Liver (tissue), 9 donors: ENCODE data around the gene ABHD12. TPM values are rescaled to one million over a fixed set of nuclear protein-coding genes. Genes with fewer than 3 reads are reported as not detected.

Source experiments
- DNase-seq: peaks from one replicate; pipeline ENCODE4 v3.0.0-alpha.2; 2017; ENCODE audit warnings: low spot score
- H3K27ac ChIP-seq, 2 donors: one replicate each; pipeline ENCODE4 v1.7.0; 2013; ENCODE audit warnings: inconsistent platforms in 2 of 2, low read length in 2 of 2, control low read depth in 1 of 2, low read depth in 1 of 2, mild to moderate bottlenecking in 1 of 2
- H3K27me3 ChIP-seq, 4 donors: one replicate each; pipeline versions ENCODE4 v1.6.1 to v1.7.0; 2013; ENCODE audit warnings: low read length in 3 of 4, inconsistent platforms in 1 of 4, mild to moderate bottlenecking in 1 of 4, moderate library complexity in 1 of 4; ENCODE audit not compliant: control insufficient read depth in 4 of 4, insufficient read depth in 4 of 4
- H3K36me3 ChIP-seq, 4 donors: one replicate each; pipeline versions ENCODE4 v1.6.1 to v1.7.0; 2013; ENCODE audit warnings: low read length in 3 of 4, mild to moderate bottlenecking in 3 of 4, low read depth in 1 of 4, moderate library complexity in 1 of 4; ENCODE audit not compliant: control insufficient read depth in 4 of 4, insufficient read depth in 3 of 4
- H3K4me1 ChIP-seq, 4 donors: one replicate each; pipeline versions ENCODE4 v1.6.1 to v1.7.0; 2013; ENCODE audit warnings: low read length in 3 of 4, mild to moderate bottlenecking in 3 of 4, moderate library complexity in 1 of 4; ENCODE audit not compliant: control insufficient read depth in 4 of 4, insufficient read depth in 4 of 4
- H3K4me3 ChIP-seq, 3 donors: one replicate each; pipeline versions ENCODE4 v1.6.1 to v1.7.0; 2013; ENCODE audit warnings: low read length in 3 of 3, control low read depth in 1 of 3, low read depth in 1 of 3, mild to moderate bottlenecking in 1 of 3
- H3K9ac ChIP-seq, 2 donors: one replicate each; pipeline ENCODE4 v1.7.0; 2013; ENCODE audit warnings: low read length in 2 of 2, mild to moderate bottlenecking in 2 of 2, moderate library complexity in 2 of 2, control low read depth in 1 of 2, low read depth in 1 of 2
- H3K9me3 ChIP-seq, 4 donors: one replicate each; pipeline versions ENCODE4 v1.6.1 to v1.7.0; 2013; ENCODE audit warnings: low read length in 3 of 4; ENCODE audit not compliant: control insufficient read depth in 4 of 4
- CTCF ChIP-seq: fragments of 150-350 bp; IDR thresholded peaks from 2 replicates; pipeline ENCODE4 v1.5.1; 2017; ENCODE audit warnings: improper control_type of control experiment, low read depth, low read length; ENCODE audit not compliant: missing input control
- EGR1 ChIP-seq, 2 donors: IDR thresholded peaks; 2 replicates each; pipeline ENCODE4 v1.6.1; 2016 to 2018; ENCODE audit warnings: antibody characterized with exemption in 2 of 2, low read depth in 2 of 2
- FOXA1 ChIP-seq: IDR thresholded peaks from 2 replicates; pipeline ENCODE4 v1.6.1; 2016; ENCODE audit warnings: antibody characterized with exemption
- FOXA2 ChIP-seq: IDR thresholded peaks from 2 replicates; pipeline ENCODE4 v1.6.1; 2016; ENCODE audit warnings: antibody characterized with exemption
- GABPA ChIP-seq, 2 donors: IDR thresholded peaks in 1 of 2; conservative IDR thresholded peaks in 1 of 2; 2 replicates each; pipeline ENCODE4 v1.6.1; 2016; ENCODE audit warnings: antibody characterized with exemption in 2 of 2, mild to moderate bottlenecking in 1 of 2, moderate library complexity in 1 of 2
- HNF4A ChIP-seq, 2 donors: conservative IDR thresholded peaks; 2 replicates each; pipeline ENCODE4 v1.6.1; 2016; ENCODE audit warnings: antibody characterized with exemption in 2 of 2, mild to moderate bottlenecking in 2 of 2
- HNF4G ChIP-seq: IDR thresholded peaks from 2 replicates; pipeline ENCODE4 v1.6.1; 2016; ENCODE audit warnings: antibody characterized with exemption
- JUND ChIP-seq, 2 donors: IDR thresholded peaks; 2 replicates each; pipeline ENCODE4 v1.6.1; 2016; ENCODE audit warnings: antibody characterized with exemption in 2 of 2
- MAX ChIP-seq: IDR thresholded peaks from 2 replicates; pipeline ENCODE4 v1.6.1; 2016; ENCODE audit warnings: antibody characterized with exemption
- NR2F2 ChIP-seq: IDR thresholded peaks from 2 replicates; pipeline ENCODE4 v1.6.1; 2016; ENCODE audit warnings: antibody characterized with exemption
- RAD21 ChIP-seq, 2 donors: IDR thresholded peaks; 2 replicates each; pipeline ENCODE4 v1.6.1; 2016; ENCODE audit warnings: antibody characterized with exemption in 2 of 2, mild to moderate bottlenecking in 2 of 2
- REST ChIP-seq: IDR thresholded peaks from 2 replicates; pipeline ENCODE4 v1.6.1; 2016; ENCODE audit warnings: antibody characterized with exemption, mild to moderate bottlenecking
- RXRA ChIP-seq, 2 donors: IDR thresholded peaks; 2 replicates each; pipeline ENCODE4 v1.6.1; 2017 to 2018; ENCODE audit warnings: antibody characterized with exemption in 2 of 2, mild to moderate bottlenecking in 1 of 2
- SP1 ChIP-seq: IDR thresholded peaks from 2 replicates; pipeline ENCODE4 v1.6.1; 2018; ENCODE audit warnings: antibody characterized with exemption, mild to moderate bottlenecking
- TAF1 ChIP-seq: conservative IDR thresholded peaks from 2 replicates; pipeline ENCODE4 v1.6.1; 2016; ENCODE audit warnings: antibody characterized with exemption, mild to moderate bottlenecking
- YY1 ChIP-seq: IDR thresholded peaks from 2 replicates; pipeline ENCODE4 v1.6.1; 2016; ENCODE audit warnings: antibody characterized with exemption, mild to moderate bottlenecking
- ZBTB33 ChIP-seq: IDR thresholded peaks from 2 replicates; pipeline ENCODE4 v1.6.1; 2016; ENCODE audit warnings: antibody characterized with exemption
- WGBS: extraction: QIAGEN DNeasy Blood & Tissue Kit; methylation state at CpG from one replicate; pipeline ENCODE4 v1.1.7; 2013; 5-methylcytosine and 5-hydroxymethylcytosine counted together
- polyA plus RNA-seq, 2 donors: library from polyadenylated mRNA; stranded (reverse) in 1 of 2; unstranded in 1 of 2; fragments of 200-250 nt in 1 of 2; fragments of >200 nt in 1 of 2; fragmentation: Nextera tagmentation in 1 of 2; extraction: Ambion mirVana in 1 of 2; gene quantifications; one replicate each; pipeline versions ENCODE4 v1.2.1 to v1.2.3, GENCODE V29; 2013 to 2015
- total RNA-seq, 2 donors: library from RNA; depleted of rRNA; stranded (reverse); fragments of >200 nt; gene quantifications; one replicate each; pipeline ENCODE4 v1.2.3, GENCODE V29; 2014
- donor health status: healthy.
- donor health status: healthy.
- donor health status: healthy.
- donor health status: healthy.
- donor health status: healthy.

The ABHD12 gene
- total and polyA plus RNA-seq, 4 donors = 11.1 to 15.4 (median 12.9) TPM

GRCh38 chr20:25257130-25257529 is 133.5 kb downstream of the ABHD12 start:
- H3K4me1 ChIP-seq = peaks cover 2 to 17% (median 4%) of the 10 kb centered on the region in 4 donors
- no peak overlapping the region for H3K4me3 ChIP-seq
- TF ChIP-seq ZBTB33 (no peak), SP1 (no peak), YY1 (no peak), HNF4A (conservative IDR thresholded peaks at IDR 0.05) (no peak), FOXA2 (no peak), REST (no peak), RXRA (IDR thresholded peaks at IDR 0.05) (no peak), MAX (no peak), JUND (IDR thresholded peaks at IDR 0.05) (no peak), NR2F2 (no peak), EGR1 (IDR thresholded peaks at IDR 0.05; ENCODE audit: low read depth in 2 of 2) (no peak), FOXA1 (no peak), GABPA (IDR thresholded peaks at IDR 0.05 in 1 of 2, conservative IDR thresholded peaks at IDR 0.05 in 1 of 2) (no peak), TAF1 (no peak), RAD21 (IDR thresholded peaks at IDR 0.05) (no peak), HNF4G (no peak), CTCF (no peak)
- H3K27ac ChIP-seq = no peak overlapping the region
- no peaks in the 10 kb centered on the region for H3K9me3 ChIP-seq
- 96% methylated on average over 5 of the region's 5 CpGs for WGBS
- no peak overlapping the region for H3K9ac ChIP-seq
- H3K27me3 ChIP-seq = no peaks in the 10 kb centered on the region
- no peak for DNase-seq
- peaks cover 0 to 5% (median 0%) of the 10 kb centered on the region in 4 donors for H3K36me3 ChIP-seq
